Mammary epithelial cell (primary cell): Measurements from ENCODE around the gene PPP1R16B.

Experiments
- EZH2 ChIP-seq: IDR thresholded peaks from 2 replicates; pipeline ENCODE4 v1.6.1; 2012; ENCODE audit warnings: low read length, inconsistent platforms, borderline replicate concordance
- TF ChIP-seq, protein P1 (sequence below), 2 donors: IDR thresholded peaks in 1 of 2; conservative IDR thresholded peaks in 1 of 2; 2 replicates each; pipeline ENCODE4 v1.5.1; 2011 to 2012; ENCODE audit warnings: inconsistent platforms in 2 of 2, low read length in 2 of 2, mild to moderate bottlenecking in 2 of 2, control low read depth in 1 of 2, low read depth in 1 of 2; ENCODE audit not compliant: insufficient read depth in 1 of 2; ENCODE audit errors: extremely low read depth in 1 of 2

DNA sequence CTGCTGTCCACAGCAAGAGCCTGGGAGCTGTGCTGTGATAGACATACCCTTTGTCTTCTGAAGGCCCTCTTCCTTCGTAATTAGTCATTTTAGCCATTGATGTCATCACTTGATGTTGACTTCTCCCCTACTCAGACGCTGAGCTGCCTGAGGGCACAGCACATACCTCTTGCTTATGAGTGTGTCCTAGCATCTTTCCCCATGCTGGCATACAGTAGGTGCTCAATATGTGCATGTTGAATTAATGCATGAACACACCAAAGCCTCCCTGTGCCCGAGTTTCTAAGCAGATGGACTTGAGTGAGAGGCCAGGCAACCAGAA, 85.0 kb downstream of the PPP1R16B start:
- TF ChIP-seq, protein P1, sequence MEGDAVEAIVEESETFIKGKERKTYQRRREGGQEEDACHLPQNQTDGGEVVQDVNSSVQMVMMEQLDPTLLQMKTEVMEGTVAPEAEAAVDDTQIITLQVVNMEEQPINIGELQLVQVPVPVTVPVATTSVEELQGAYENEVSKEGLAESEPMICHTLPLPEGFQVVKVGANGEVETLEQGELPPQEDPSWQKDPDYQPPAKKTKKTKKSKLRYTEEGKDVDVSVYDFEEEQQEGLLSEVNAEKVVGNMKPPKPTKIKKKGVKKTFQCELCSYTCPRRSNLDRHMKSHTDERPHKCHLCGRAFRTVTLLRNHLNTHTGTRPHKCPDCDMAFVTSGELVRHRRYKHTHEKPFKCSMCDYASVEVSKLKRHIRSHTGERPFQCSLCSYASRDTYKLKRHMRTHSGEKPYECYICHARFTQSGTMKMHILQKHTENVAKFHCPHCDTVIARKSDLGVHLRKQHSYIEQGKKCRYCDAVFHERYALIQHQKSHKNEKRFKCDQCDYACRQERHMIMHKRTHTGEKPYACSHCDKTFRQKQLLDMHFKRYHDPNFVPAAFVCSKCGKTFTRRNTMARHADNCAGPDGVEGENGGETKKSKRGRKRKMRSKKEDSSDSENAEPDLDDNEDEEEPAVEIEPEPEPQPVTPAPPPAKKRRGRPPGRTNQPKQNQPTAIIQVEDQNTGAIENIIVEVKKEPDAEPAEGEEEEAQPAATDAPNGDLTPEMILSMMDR (conservative IDR thresholded peaks at IDR 0.05 in 1 of 2, IDR thresholded peaks at IDR 0.05 in 1 of 2; ENCODE audit: extremely low read depth in 1 of 2, insufficient read depth in 1 of 2, low read depth in 1 of 2, low read length in 2 of 2): no peak
- no peak for TF ChIP-seq EZH2
